A549 treated with AZD9567 at 1 μM for 4 hours (cell line): ENCODE results near the gene TGFBI. TPM values are rescaled to one million over a fixed set of nuclear protein-coding genes. Genes with fewer than 3 reads are reported as not detected.

Source experiments
- total RNA-seq: library from RNA; stranded (reverse); fragments of 200-300 nt; extraction: Qiagen RNA extraction; gene quantifications from 5 replicates; pipeline ENCODE4 v1.2.3, GENCODE V29; 2022; ENCODE audit not compliant: insufficient read depth

TGFBI gene
- 1,398 to 1,960 TPM (median 1,744 TPM) in 5 replicates for total RNA-seq

GRCh38 chr5:136028782-136029742, at the start of gene TGFBI:
Gene TGFBI, plus strand, starts transcription at chr5:136028988. Its CDS starts 68 bp downstream, at chr5:136029056.

Other genes with a start within 250 kb of the TGFBI start
- 0.02 to 0.17 TPM (median 0.10 TPM) in 4 of 5 replicates, not detected in the other for gene SLC25A48, start 194.3 kb upstream of the TGFBI start, total RNA-seq
- not detected in 5 replicates for gene IL9, start 133.1 kb upstream of the TGFBI start, total RNA-seq
- not detected in 5 replicates for gene LECT2, start 74.0 kb upstream of the TGFBI start, total RNA-seq
- gene SMAD5, start 103.9 kb downstream of the TGFBI start, total RNA-seq, result 26.4 to 36.3 TPM (median 31.4 TPM) in 5 replicates
- not detected in 5 replicates for gene SMIM32, start 164.2 kb downstream of the TGFBI start, total RNA-seq